K562 (cell line): ENCODE data around the gene KCTD13. TPM values are rescaled to one million over a fixed set of nuclear protein-coding genes. Genes with fewer than 3 reads are reported as not detected.

Experiments
- ATAC-seq: fragments of 200-7000 bp; cut with Tn5 transposase; 3 replicates; pipeline ENCODE4 v1.9.1; 2020; ENCODE audit warnings: moderate library complexity
- BruUV-seq: library from RNA; stranded (reverse); fragments of 400-500 nt; replicated peaks from 2 replicates; lab custom pipeline; 2021; lab: Mats Ljungman, UMichigan
- CTCF ChIA-PET: fragments of 300-600 bp; formaldehyde crosslinking; extraction: SDS; loops from one replicate; lab custom pipeline; 2021; ENCODE audit warnings: low intra/inter-chr PET ratio; lab: Yijun Ruan, JAX
- POLR2A ChIA-PET: fragments of 300-600, 350-650 bp; sonication (Branson Sonifier 250); formaldehyde crosslinking; extraction: SDS; loops from one replicate; lab custom pipeline; 2021; ENCODE audit warnings: antibody characterized with exemption, inconsistent platforms; lab: Yijun Ruan, JAX
- DNase-seq, 4 experiments: peaks; one replicate each; pipeline versions ENCODE4 v3.0.0 to v3.0.0-alpha.2; 2011 to 2018; ENCODE audit warnings: low spot score in 3 of 4, mixed read lengths in 3 of 4; ENCODE audit errors: extremely low read depth in 1 of 4
- FAIRE-seq: peaks from 2 replicates; lab custom pipeline; 2011; peaks lifted over from hg19 to GRCh38; lab: Jason Lieb, UNC
- H2AFZ ChIP-seq: 2 replicates; pipeline ENCODE4 v1.6.0; 2011; ENCODE audit warnings: low read depth, low read length, control low read depth, inconsistent platforms
- H3K27ac ChIP-seq: fragments of 200-600 bp; 3 replicates; pipeline ENCODE4 v1.8.0; 2011; ENCODE audit warnings: low read depth, mild to moderate bottlenecking, control low read depth, inconsistent platforms, low read length, moderate library complexity, mixed read lengths; ENCODE audit errors: extremely low read depth
- H3K27me3 ChIP-seq, 2 experiments: fragments of 300-600 bp in 1 of 2; 2 replicates in 1 of 2; 3 replicates in 1 of 2; pipeline versions ENCODE4 v1.6.0 to v1.8.0; 2011; ENCODE audit warnings: inconsistent platforms in 2 of 2, low read length in 2 of 2, mild to moderate bottlenecking in 1 of 2, mixed read lengths in 1 of 2, moderate library complexity in 1 of 2; ENCODE audit not compliant: control insufficient read depth in 2 of 2, insufficient read depth in 2 of 2
- H3K36me3 ChIP-seq: fragments of 300-600 bp; 3 replicates; pipeline ENCODE4 v1.8.0; 2011; ENCODE audit warnings: mild to moderate bottlenecking, low read length, inconsistent platforms; ENCODE audit not compliant: control insufficient read depth, insufficient read depth
- H3K4me1 ChIP-seq, 2 experiments: fragments of 200-600 bp in 1 of 2; replicated peaks in 1 of 2; 2 replicates in 1 of 2; 3 replicates in 1 of 2; pipeline versions ENCODE4 v1.5.1 to v1.8.0; 2011; ENCODE audit warnings: inconsistent platforms in 2 of 2, low read length in 2 of 2, mild to moderate bottlenecking in 1 of 2, mixed read lengths in 1 of 2, moderate library complexity in 1 of 2; ENCODE audit not compliant: control insufficient read depth in 2 of 2, insufficient read depth in 2 of 2
- H3K4me2 ChIP-seq: 2 replicates; pipeline ENCODE4 v1.6.1; 2011; ENCODE audit warnings: low read length, control low read depth, inconsistent platforms, mixed read lengths; ENCODE audit not compliant: insufficient read depth
- H3K4me3 ChIP-seq: fragments of 200-600 bp; sonication (generic), shearing (Covaris generic); 2 replicates; pipeline ENCODE4 v1.5.1; 2016; ENCODE audit warnings: control low read depth, inconsistent platforms
- H3K79me2 ChIP-seq: fragments of 200-600 bp; 3 replicates; pipeline ENCODE4 v1.8.0; 2011; ENCODE audit warnings: low read length, inconsistent platforms; ENCODE audit not compliant: control insufficient read depth, insufficient read depth
- H3K9ac ChIP-seq, 2 experiments: 2 replicates each; pipeline versions ENCODE4 v1.6.0 to v1.6.1; 2011; ENCODE audit warnings: low read depth in 2 of 2, low read length in 2 of 2, control low read depth in 1 of 2, inconsistent platforms in 1 of 2, mild to moderate bottlenecking in 1 of 2, mixed read lengths in 1 of 2; ENCODE audit not compliant: insufficient read depth in 1 of 2
- H3K9me1 ChIP-seq: one replicate; pipeline ENCODE4 v1.6.0; 2011; ENCODE audit warnings: inconsistent platforms, mild to moderate bottlenecking, low read length, moderate library complexity; ENCODE audit not compliant: control insufficient read depth, insufficient read depth
- H3K9me3 ChIP-seq: replicated peaks from 2 replicates; pipeline ENCODE4 v1.5.1; 2011; ENCODE audit warnings: low read depth, low read length, inconsistent platforms; ENCODE audit not compliant: control insufficient read depth, insufficient read depth
- H4K20me1 ChIP-seq: replicated peaks from 2 replicates; pipeline ENCODE4 v1.6.1; 2011; ENCODE audit warnings: low read length, inconsistent platforms, mixed read lengths; ENCODE audit not compliant: control insufficient read depth, insufficient read depth
- ARID4B ChIP-seq: sonication (generic); formaldehyde crosslinking; IDR thresholded peaks from 2 replicates; pipeline ENCODE4 v1.8.0; 2022; ENCODE audit warnings: mild to moderate bottlenecking, missing genetic modification reagents
- ESRRB ChIP-seq: fragments of 250-450 bp; sonication (Bioruptor Pico); IDR thresholded peaks from 2 replicates; pipeline ENCODE4 v1.5.0; 2020; ENCODE audit warnings: mild to moderate bottlenecking, moderate library complexity, borderline replicate concordance
- HCFC1 ChIP-seq: IDR thresholded peaks from 2 replicates; pipeline ENCODE4 v1.6.1; 2012; ENCODE audit warnings: low read depth, low read length, improper control_type of control experiment
- MITF ChIP-seq: IDR thresholded peaks from 2 replicates; pipeline ENCODE4 v1.6.1; 2014; ENCODE audit warnings: antibody characterized with exemption
- SIN3B ChIP-seq: fragments of 450-650 bp; IDR thresholded peaks from 2 replicates; pipeline ENCODE4 v1.6.1; 2017; ENCODE audit warnings: low read depth, mild to moderate bottlenecking, moderate library complexity
- SMAD1 ChIP-seq: fragments of 150-350 bp; IDR thresholded peaks from 2 replicates; pipeline ENCODE4 v1.6.1; 2014; ENCODE audit warnings: low read length, low read depth; ENCODE audit not compliant: partially characterized antibody
- ZFP30 ChIP-seq: fragments of 250-450 bp; sonication (Bioruptor Pico); IDR thresholded peaks from 2 replicates; pipeline ENCODE4 v1.8.0; 2022; ENCODE audit warnings: moderate library complexity, mild to moderate bottlenecking, inconsistent platforms, borderline replicate concordance
- ZNF263 ChIP-seq: sonication (generic); formaldehyde crosslinking; IDR thresholded peaks from 2 replicates; pipeline ENCODE4 v1.8.0; 2022; ENCODE audit warnings: mild to moderate bottlenecking, missing genetic modification reagents, borderline replicate concordance
- ZNF347 ChIP-seq: fragments of 450-650 bp; formaldehyde crosslinking; IDR thresholded peaks from 2 replicates; pipeline ENCODE4 v1.4.0; 2020; ENCODE audit warnings: low read depth, mild to moderate bottlenecking, moderate library complexity
- WGBS: fragments of 100-300 bp; shearing (Covaris generic); methylation state at CpG from one replicate; pipeline ENCODE4 v1.1.6; 2016; ENCODE audit warnings: low coverage, mixed read lengths; ENCODE audit not compliant: insufficient coverage; ENCODE audit errors: missing lambda C conversion rate; 5-methylcytosine and 5-hydroxymethylcytosine counted together
- in situ Hi-C: fragments of 300-500 bp; cut with MboI; formaldehyde crosslinking; loops from 4 replicates; pipeline ENCODE4 v1.15.0; 2018; ENCODE audit warnings: inconsistent platforms, mixed read lengths
- intact Hi-C: fragments of 100-400 bp; cut with micrococcal nuclease; formaldehyde crosslinking; loops from 2 replicates; pipeline ENCODE4 v1.14.2; 2022
- polyA plus RNA-seq, 8 experiments: library from polyadenylated mRNA; depleted of rRNA in 4 of 8; stranded (reverse) in 5 of 8; unstranded in 3 of 8; fragments of >200 nt; fragmentation: Nextera tagmentation in 2 of 8; fragmentation: Illumina TruSeq in 1 of 8; extraction: Ambion mirVana in 2 of 8; extraction: Trizol in 1 of 8; gene quantifications; 2 replicates each; pipeline versions ENCODE4 v1.2.1 to v1.2.3, GENCODE V29; 2011 to 2014; ENCODE audit warnings: inconsistent platforms in 1 of 8, missing spikeins in 1 of 8
- total RNA-seq, 7 experiments: library from RNA; depleted of rRNA in 6 of 7; stranded (reverse); fragments of >200 nt in 6 of 7; fragmentation: Illumina TruSeq in 2 of 7; extraction: Trizol in 2 of 7; gene quantifications; 2 replicates each; pipeline versions ENCODE4 v1.2.1 to v1.2.3, GENCODE V29; 2011 to 2021; ENCODE audit warnings: low replicate concordance in 1 of 7

The KCTD13 gene
- total and polyA plus RNA-seq, 9 of the 15 experiments (the other 6 are each of a cell fraction or from before 2014, with no cell fraction given), result 1.0 to 20.6 (median 9.8) TPM

GRCh38 chr16:29896841-29897240 is 29.2 kb downstream of the KCTD13 start:
- no peak overlapping the region for H3K9ac ChIP-seq
- H3K36me3 ChIP-seq, result no peaks in the 10 kb centered on the region
- H3K4me1 ChIP-seq, result peaks cover 0 to 34% of the 10 kb centered on the region in 2 experiments; a peak in 3 of 5 replicates
- H3K27ac ChIP-seq, result no peak overlapping the region
- DNase-seq (peak in 1 of 4 experiments; percentile 38), FAIRE-seq (no peak)
- peaks cover 13 to 31% of the 10 kb centered on the region in 2 experiments for H3K27me3 ChIP-seq
- H3K79me2 ChIP-seq, result no peaks in the 10 kb centered on the region
- ChIA-PET POLR2A (no interaction called here), CTCF (no interaction called here)
- no peak overlapping the region for H3K4me3 ChIP-seq
- in situ Hi-C loops (no loop called here), intact Hi-C loops (no loop called here)
- H3K4me2 ChIP-seq, result no peak overlapping the region
- 0% methylated on average over 2 of the region's 15 CpGs for WGBS
- no peak overlapping the region for H2AFZ ChIP-seq
- no peaks in the 10 kb centered on the region for H3K9me3 ChIP-seq
- TF ChIP-seq HCFC1 (no peak), ZNF263 (CRISPR knock-in tag) (peak; percentile 46; the same call in 1 of the 2 replicates), ZFP30 (no peak)
- TF ChIP-seq, all 486 proteins: peak for 1
- no TSS peak for BruUV-seq
- ATAC-seq, result no peak
- Histone ChIP-seq H4K20me1 (peaks cover 13% of the 10 kb centered on the region; the same call in 1 of the 2 replicates), H3K9me1 (peaks cover 3% of the 10 kb centered on the region)

GRCh38 chr16:29894352-29894751 is 31.7 kb downstream of the KCTD13 start:
- Histone ChIP-seq H3K27me3 (peaks cover 9 to 24% of the 10 kb centered on the region in 2 experiments), H3K4me2 (no peak overlapping the region), H2AFZ (no peak overlapping the region), H3K79me2 (no peaks in the 10 kb centered on the region), H3K36me3 (no peaks in the 10 kb centered on the region), H3K9me1 (no peaks in the 10 kb centered on the region), H3K27ac (no peak overlapping the region), H3K4me1 (peaks cover 0 to 9% of the 10 kb centered on the region in 2 experiments; a peak in 3 of 5 replicates), H3K9ac (no peak overlapping the region), H3K9me3 (no peaks in the 10 kb centered on the region), H4K20me1 (peaks cover 8% of the 10 kb centered on the region; the same call in 1 of the 2 replicates), H3K4me3 (no peak overlapping the region)
- in situ Hi-C loops (no loop called here), intact Hi-C loops (no loop called here)
- CTCF ChIA-PET, result no interaction called here
- no peak for DNase-seq
- 13% methylated on average over 4 of the region's 4 CpGs for WGBS
- no TSS peak for BruUV-seq
- no peak for ATAC-seq
- POLR2A ChIA-PET, result interaction anchor here (0.8 to 1.2 kb wide), 2 partner anchors 10 to 28 kb away, joined by 3 read pairs; no protein-coding TSS in a partner anchor
- no peak for FAIRE-seq
- TF ChIP-seq SIN3B (no peak), MITF (no peak), ZNF347 (no peak), SMAD1 (no peak), ESRRB (no peak), ARID4B (no peak)
